ENCODE measurements around the gene MECP2. TPM values are rescaled to one million over a fixed set of nuclear protein-coding genes. Genes with fewer than 3 reads are reported as not detected.

The MECP2 gene
- polyA plus RNA-seq, 4 donors: 9.4 to 18.4 (median 12.9) TPM

- Histone ChIP-seq H3K4me1 (ENCODE audit: control insufficient read depth in 3 of 3, insufficient read depth in 2 of 3, low read depth in 1 of 3, low read length in 2 of 3) (peaks cover 0 to 4% (median 3%) of the 10 kb centered on the region in 3 donors), H3K4me3 (ENCODE audit: low read depth in 1 of 3, low read length in 3 of 3) (no peak overlapping the region), H3K27ac (ENCODE audit: low read depth in 1 of 3, low read length in 2 of 3) (no peak overlapping the region), H3K9me3 (ENCODE audit: control insufficient read depth in 2 of 2, insufficient read depth in 1 of 2, low read depth in 1 of 2, low read length in 1 of 2) (no peaks in the 10 kb centered on the region), H3K27me3 (ENCODE audit: control insufficient read depth in 3 of 3, insufficient read depth in 3 of 3, low read length in 3 of 3) (no peaks in the 10 kb centered on the region), H3K36me3 (ENCODE audit: control insufficient read depth in 3 of 3, insufficient read depth in 2 of 3, low read depth in 1 of 3, low read length in 3 of 3) (peaks cover 0 to 18% (median 0%) of the 10 kb centered on the region in 3 donors)
- DNase-seq: no peak
- WGBS, 3 donors: 78 to 91% (median 88%) methylated on average over 8 of the region's 8 CpGs
- no peak for FAIRE-seq
These were observed 35.7 kb downstream of the MECP2 start for GRCh38 chrX:154061801-154062200.

- Histone ChIP-seq H3K27ac (ENCODE audit: low read depth in 1 of 3, low read length in 2 of 3) (peak overlapping the region in 1 of 3 donors; percentile 15), H3K4me3 (ENCODE audit: low read depth in 1 of 3, low read length in 3 of 3) (no peak overlapping the region), H3K27me3 (ENCODE audit: control insufficient read depth in 3 of 3, insufficient read depth in 3 of 3, low read length in 3 of 3) (no peaks in the 10 kb centered on the region), H3K36me3 (ENCODE audit: control insufficient read depth in 3 of 3, insufficient read depth in 2 of 3, low read depth in 1 of 3, low read length in 3 of 3) (peaks cover 0 to 18% (median 0%) of the 10 kb centered on the region in 3 donors), H3K9me3 (ENCODE audit: control insufficient read depth in 2 of 2, insufficient read depth in 1 of 2, low read depth in 1 of 2, low read length in 1 of 2) (no peaks in the 10 kb centered on the region), H3K4me1 (ENCODE audit: control insufficient read depth in 3 of 3, insufficient read depth in 2 of 3, low read depth in 1 of 3, low read length in 2 of 3) (peaks cover 0 to 4% (median 3%) of the 10 kb centered on the region in 3 donors)
- 73 to 82% (median 74%) methylated on average over 5 of the region's 5 CpGs for WGBS, 3 donors
- DNase-seq (no peak), FAIRE-seq (no peak)
These were observed 37.7 kb downstream of the MECP2 start for GRCh38 chrX:154059729-154060245.

- H3K4me1 ChIP-seq (ENCODE audit: control insufficient read depth in 3 of 3, insufficient read depth in 2 of 3, low read depth in 1 of 3, low read length in 2 of 3): peaks cover 0 to 4% (median 3%) of the 10 kb centered on the region in 3 donors
- H3K4me3 ChIP-seq (ENCODE audit: low read depth in 1 of 3, low read length in 3 of 3): no peak overlapping the region
- H3K27ac ChIP-seq (ENCODE audit: low read depth in 1 of 3, low read length in 2 of 3): peak overlapping the region in 1 of 3 donors; percentile 15
- peaks cover 0 to 18% (median 0%) of the 10 kb centered on the region in 3 donors for H3K36me3 ChIP-seq (ENCODE audit: control insufficient read depth in 3 of 3, insufficient read depth in 2 of 3, low read depth in 1 of 3, low read length in 3 of 3)
- WGBS, 3 donors: 22 to 41% (median 32%) methylated on average over 1 of the region's 1 CpG
- no peaks in the 10 kb centered on the region for H3K27me3 ChIP-seq (ENCODE audit: control insufficient read depth in 3 of 3, insufficient read depth in 3 of 3, low read length in 3 of 3)
- no peaks in the 10 kb centered on the region for H3K9me3 ChIP-seq (ENCODE audit: control insufficient read depth in 2 of 2, insufficient read depth in 1 of 2, low read depth in 1 of 2, low read length in 1 of 2)
- no peak for DNase-seq
- FAIRE-seq: no peak
These were observed 38.3 kb downstream of the MECP2 start for GRCh38 chrX:154059231-154059630.

GRCh38 chrX:154058214-154058997 is 39.1 kb downstream of the MECP2 start:
- FAIRE-seq (no peak), DNase-seq (no peak)
- Histone ChIP-seq H3K27ac (ENCODE audit: low read depth in 1 of 3, low read length in 2 of 3) (no peak overlapping the region), H3K9me3 (ENCODE audit: control insufficient read depth in 2 of 2, insufficient read depth in 1 of 2, low read depth in 1 of 2, low read length in 1 of 2) (no peaks in the 10 kb centered on the region), H3K4me3 (ENCODE audit: low read depth in 1 of 3, low read length in 3 of 3) (no peak overlapping the region), H3K27me3 (ENCODE audit: control insufficient read depth in 3 of 3, insufficient read depth in 3 of 3, low read length in 3 of 3) (no peaks in the 10 kb centered on the region), H3K4me1 (ENCODE audit: control insufficient read depth in 3 of 3, insufficient read depth in 2 of 3, low read depth in 1 of 3, low read length in 2 of 3) (peaks cover 0 to 4% (median 3%) of the 10 kb centered on the region in 3 donors), H3K36me3 (ENCODE audit: control insufficient read depth in 3 of 3, insufficient read depth in 2 of 3, low read depth in 1 of 3, low read length in 3 of 3) (peaks cover 0 to 20% (median 0%) of the 10 kb centered on the region in 3 donors)
- WGBS, 3 donors: 76 to 83% (median 79%) methylated on average over 10 to 11 of the region's 11 CpGs

GRCh38 chrX:154057791-154058190 is 39.7 kb downstream of the MECP2 start:
- FAIRE-seq: no peak

GRCh38 chrX:154056770-154057241 is 40.7 kb downstream of the MECP2 start:
- H3K4me1 ChIP-seq (ENCODE audit: control insufficient read depth in 3 of 3, insufficient read depth in 2 of 3, low read depth in 1 of 3, low read length in 2 of 3): peaks cover 0 to 4% (median 3%) of the 10 kb centered on the region in 3 donors
- 8 to 44% (median 34%) methylated on average over 8 of the region's 8 CpGs for WGBS, 3 donors

More at GRCh38 chrX:154057791-154058190, 39.7 kb downstream of the MECP2 start:
- no peaks in the 10 kb centered on the region for H3K27me3 ChIP-seq (ENCODE audit: control insufficient read depth in 3 of 3, insufficient read depth in 3 of 3, low read length in 3 of 3)
- peaks cover 0 to 4% (median 3%) of the 10 kb centered on the region in 3 donors for H3K4me1 ChIP-seq (ENCODE audit: control insufficient read depth in 3 of 3, insufficient read depth in 2 of 3, low read depth in 1 of 3, low read length in 2 of 3)
- peak in 1 of 2 donors; percentile 26 for DNase-seq
- H3K9me3 ChIP-seq (ENCODE audit: control insufficient read depth in 2 of 2, insufficient read depth in 1 of 2, low read depth in 1 of 2, low read length in 1 of 2): no peaks in the 10 kb centered on the region
- no peak overlapping the region for H3K4me3 ChIP-seq (ENCODE audit: low read depth in 1 of 3, low read length in 3 of 3)
- peaks cover 0 to 20% (median 0%) of the 10 kb centered on the region in 3 donors for H3K36me3 ChIP-seq (ENCODE audit: control insufficient read depth in 3 of 3, insufficient read depth in 2 of 3, low read depth in 1 of 3, low read length in 3 of 3)
- H3K27ac ChIP-seq (ENCODE audit: low read depth in 1 of 3, low read length in 2 of 3): peak overlapping the region in 1 of 3 donors; percentile 74
- 86 to 92% (median 89%) methylated on average over 1 of the region's 1 CpG for WGBS, 3 donors

GRCh38 chrX:154051201-154051810 is 46.2 kb downstream of the MECP2 start:
- peaks cover 0 to 34% (median 0%) of the 10 kb centered on the region in 3 donors for H3K36me3 ChIP-seq (ENCODE audit: control insufficient read depth in 3 of 3, insufficient read depth in 2 of 3, low read depth in 1 of 3, low read length in 3 of 3)
- DNase-seq (peak; percentile 62 to 71), FAIRE-seq (no peak)
- H3K27me3 ChIP-seq (ENCODE audit: control insufficient read depth in 3 of 3, insufficient read depth in 3 of 3, low read length in 3 of 3): no peaks in the 10 kb centered on the region
- 29 to 36% (median 30%) methylated on average over 8 of the region's 8 CpGs for WGBS, 3 donors
- peak overlapping the region in 1 of 3 donors; percentile 38 for H3K27ac ChIP-seq (ENCODE audit: low read depth in 1 of 3, low read length in 2 of 3)
- peaks cover 0 to 4% (median 0%) of the 10 kb centered on the region in 3 donors for H3K4me1 ChIP-seq (ENCODE audit: control insufficient read depth in 3 of 3, insufficient read depth in 2 of 3, low read depth in 1 of 3, low read length in 2 of 3)
- H3K9me3 ChIP-seq (ENCODE audit: control insufficient read depth in 2 of 2, insufficient read depth in 1 of 2, low read depth in 1 of 2, low read length in 1 of 2): no peaks in the 10 kb centered on the region
- no peak overlapping the region for H3K4me3 ChIP-seq (ENCODE audit: low read depth in 1 of 3, low read length in 3 of 3)

More at GRCh38 chrX:154056770-154057241, 40.7 kb downstream of the MECP2 start:
- H3K27ac ChIP-seq (ENCODE audit: low read depth in 1 of 3, low read length in 2 of 3): peak overlapping the region; percentile 2 to 77 (median 23)
- no peaks in the 10 kb centered on the region for H3K9me3 ChIP-seq (ENCODE audit: control insufficient read depth in 2 of 2, insufficient read depth in 1 of 2, low read depth in 1 of 2, low read length in 1 of 2)
- no peaks in the 10 kb centered on the region for H3K27me3 ChIP-seq (ENCODE audit: control insufficient read depth in 3 of 3, insufficient read depth in 3 of 3, low read length in 3 of 3)
- peaks cover 0 to 18% (median 0%) of the 10 kb centered on the region in 3 donors for H3K36me3 ChIP-seq (ENCODE audit: control insufficient read depth in 3 of 3, insufficient read depth in 2 of 3, low read depth in 1 of 3, low read length in 3 of 3)
- no peak for FAIRE-seq
- peak; percentile 73 to 86 for DNase-seq
- H3K4me3 ChIP-seq (ENCODE audit: low read depth in 1 of 3, low read length in 3 of 3): no peak overlapping the region

GRCh38 chrX:154050113-154050495 is 47.4 kb downstream of the MECP2 start:
- DNase-seq: no peak
- Histone ChIP-seq H3K9me3 (ENCODE audit: control insufficient read depth in 2 of 2, insufficient read depth in 1 of 2, low read depth in 1 of 2, low read length in 1 of 2) (no peaks in the 10 kb centered on the region), H3K4me3 (ENCODE audit: low read depth in 1 of 3, low read length in 3 of 3) (no peak overlapping the region), H3K27me3 (ENCODE audit: control insufficient read depth in 3 of 3, insufficient read depth in 3 of 3, low read length in 3 of 3) (no peaks in the 10 kb centered on the region), H3K4me1 (ENCODE audit: control insufficient read depth in 3 of 3, insufficient read depth in 2 of 3, low read depth in 1 of 3, low read length in 2 of 3) (peaks cover 0 to 4% (median 0%) of the 10 kb centered on the region in 3 donors), H3K27ac (ENCODE audit: low read depth in 1 of 3, low read length in 2 of 3) (peak overlapping the region in 1 of 3 donors; percentile 35), H3K36me3 (ENCODE audit: control insufficient read depth in 3 of 3, insufficient read depth in 2 of 3, low read depth in 1 of 3, low read length in 3 of 3) (peaks cover 0 to 38% (median 0%) of the 10 kb centered on the region in 3 donors)
- no peak for FAIRE-seq
- 67 to 77% (median 70%) methylated on average over 7 of the region's 7 CpGs for WGBS, 3 donors

Measured in small intestine (tissue), 7 donors.